ENCODE measurements around the gene RBM17.
"Not testable (repeated sequence)": the region's sequence is repeated elsewhere in the genome, so short reads cannot be mapped to it uniquely, and the experiment has no call there.

Gene RBM17

DNA sequence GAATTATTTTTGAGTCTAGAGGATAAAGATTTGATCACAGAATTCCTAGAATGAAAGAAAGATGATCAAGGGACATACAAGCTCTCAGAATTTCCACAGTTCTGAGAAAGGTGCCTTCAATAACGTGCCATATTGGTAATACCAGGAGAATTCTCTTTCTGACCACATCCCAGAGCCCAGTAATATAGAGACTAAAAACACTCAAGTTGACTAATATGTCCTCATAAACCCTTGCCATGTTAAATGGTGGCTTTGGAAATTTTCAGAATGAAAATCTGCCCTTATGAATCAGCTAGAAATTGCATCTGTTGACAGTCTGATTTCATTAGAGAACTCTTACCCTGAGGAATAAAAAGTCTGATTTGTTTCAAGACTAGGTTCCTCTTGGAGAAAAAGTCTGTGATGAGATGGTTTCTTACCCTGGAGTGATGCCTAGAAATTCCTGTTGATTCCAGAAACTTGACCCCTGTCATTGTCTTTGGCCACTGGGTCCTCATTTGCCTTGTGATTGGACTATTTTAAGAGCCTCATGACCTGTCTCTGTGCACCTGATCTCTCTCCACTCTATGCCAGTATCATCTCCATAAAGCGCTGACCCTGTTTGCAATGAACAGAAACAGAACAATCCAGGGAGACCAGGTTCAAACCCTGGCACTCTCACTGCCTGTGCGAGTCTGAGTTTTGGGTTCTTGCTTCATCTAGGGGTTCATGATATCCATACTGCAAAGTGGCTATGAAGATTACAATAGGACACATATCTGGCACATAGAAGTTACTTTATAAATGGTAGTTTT lies 30.0 kb upstream of the RBM17 start:
- FAIRE-seq, result no peak

DNA sequence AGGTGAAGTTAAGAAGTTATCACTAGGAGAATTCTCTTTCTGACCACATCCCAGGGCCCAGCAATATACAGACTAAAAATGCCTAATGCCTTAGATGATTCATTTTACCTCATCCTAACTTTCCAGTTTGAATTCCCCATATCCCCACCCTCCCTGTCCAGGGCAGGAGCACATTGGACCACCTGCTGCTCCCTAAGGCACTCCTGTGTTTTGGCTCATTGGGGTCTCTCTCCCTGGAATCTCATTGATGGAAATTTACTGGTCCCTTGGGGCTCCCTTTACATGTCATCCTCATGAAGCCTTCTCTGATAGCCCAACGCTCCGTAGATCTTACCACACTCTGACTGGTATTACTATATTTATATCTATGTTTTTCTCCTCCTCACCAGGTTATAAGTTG lies 29.3 kb upstream of the RBM17 start:
- no peak for FAIRE-seq

DNA sequence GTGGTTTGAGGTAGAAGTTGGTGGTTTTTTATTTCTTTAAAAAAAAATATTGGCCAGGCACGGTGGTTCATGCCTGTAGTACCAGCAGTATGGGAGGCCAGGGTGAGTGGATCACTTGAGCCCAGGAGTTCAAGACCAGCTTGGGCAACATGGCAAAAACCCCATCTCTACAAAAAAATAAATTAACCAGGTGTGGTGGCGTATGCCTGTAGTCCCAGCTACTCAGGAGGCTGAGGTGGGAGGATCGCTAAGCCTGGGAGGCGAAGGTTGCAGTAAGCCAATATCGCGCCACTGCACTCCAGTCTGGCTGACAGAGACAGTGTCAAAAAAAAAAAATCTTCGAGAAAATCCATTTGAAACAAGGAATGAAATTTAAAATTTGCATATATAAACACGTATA lies 27.8 kb upstream of the RBM17 start:
- no peak for FAIRE-seq

DNA sequence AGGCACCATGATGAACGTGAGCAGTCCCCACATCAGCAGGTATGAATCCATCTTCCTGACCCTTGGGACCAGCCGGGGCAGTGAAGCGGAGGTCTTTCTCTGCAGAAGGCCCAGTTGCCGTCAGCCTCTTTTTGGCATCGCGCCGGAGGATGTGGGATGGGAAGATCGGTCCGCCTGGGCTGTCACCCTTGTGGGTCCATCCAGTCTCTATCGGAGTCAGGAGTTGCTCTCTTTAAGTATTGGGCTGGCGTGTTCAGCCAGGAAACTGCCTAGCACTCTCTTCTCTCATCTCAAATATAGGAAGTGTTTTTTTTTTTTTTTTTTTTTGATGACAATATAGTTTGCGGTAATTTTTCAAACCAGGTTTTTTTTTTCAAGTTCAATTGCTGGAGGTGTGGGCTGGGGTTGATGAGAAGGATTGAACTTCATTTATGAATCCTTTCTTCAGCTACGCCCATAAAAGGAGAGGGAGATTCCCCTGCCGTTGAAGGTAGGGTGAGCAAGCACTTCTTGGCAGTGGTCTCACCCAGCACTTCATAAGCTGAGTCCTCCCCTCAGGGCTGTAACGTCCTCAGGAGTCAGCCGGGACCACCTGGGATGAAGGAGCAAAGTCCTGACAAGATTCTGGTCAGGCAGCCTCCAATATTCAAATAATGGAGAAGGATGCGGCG lies 26.6 kb upstream of the RBM17 start, which contains the start of gene IL2RA:
IL2RA (minus strand) TSS at position 267 of the 671 bp plus-strand sequence; CDS start at position 51, 216 bp downstream.
- FAIRE-seq, result no peak

DNA sequence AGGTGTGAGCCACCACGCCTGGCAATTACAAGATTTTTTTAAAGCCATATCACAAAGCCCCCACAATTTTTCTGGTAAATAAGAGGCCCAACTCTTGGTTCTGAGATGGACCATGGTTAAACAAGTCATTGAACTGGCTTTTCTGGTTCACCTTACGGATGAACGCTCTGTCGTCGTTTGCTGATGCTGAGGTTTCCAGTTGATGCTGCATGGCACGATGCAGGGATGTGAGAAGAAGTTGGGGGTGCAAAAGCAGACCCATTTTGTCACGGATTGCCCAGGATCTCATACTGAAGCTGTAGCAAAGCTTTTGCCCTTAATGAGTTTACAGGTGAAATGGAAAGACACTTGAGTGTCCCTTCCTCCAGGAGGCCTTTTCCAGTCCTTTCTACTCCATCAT lies 24.7 kb upstream of the RBM17 start:
- FAIRE-seq, result no peak

DNA sequence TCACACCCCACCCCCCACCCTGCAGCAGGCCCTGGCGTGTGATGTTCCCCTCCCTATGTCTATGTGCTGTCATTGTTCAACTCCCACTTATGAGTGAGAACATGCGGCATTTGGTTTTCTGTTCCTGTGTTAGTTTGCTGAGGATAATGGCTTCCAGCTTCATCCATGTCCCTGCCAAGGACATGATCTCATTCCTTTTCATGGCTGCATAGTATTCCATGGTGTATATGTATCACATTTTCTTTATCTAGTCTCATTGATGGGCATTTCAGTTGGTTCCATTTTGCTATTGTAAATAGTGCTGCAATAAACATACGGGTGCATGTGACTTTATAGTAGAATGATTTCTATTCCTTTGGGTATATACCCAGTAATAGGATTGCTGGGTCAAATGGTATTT lies 24.1 kb upstream of the RBM17 start:
- FAIRE-seq, result not testable (repeated sequence)

DNA sequence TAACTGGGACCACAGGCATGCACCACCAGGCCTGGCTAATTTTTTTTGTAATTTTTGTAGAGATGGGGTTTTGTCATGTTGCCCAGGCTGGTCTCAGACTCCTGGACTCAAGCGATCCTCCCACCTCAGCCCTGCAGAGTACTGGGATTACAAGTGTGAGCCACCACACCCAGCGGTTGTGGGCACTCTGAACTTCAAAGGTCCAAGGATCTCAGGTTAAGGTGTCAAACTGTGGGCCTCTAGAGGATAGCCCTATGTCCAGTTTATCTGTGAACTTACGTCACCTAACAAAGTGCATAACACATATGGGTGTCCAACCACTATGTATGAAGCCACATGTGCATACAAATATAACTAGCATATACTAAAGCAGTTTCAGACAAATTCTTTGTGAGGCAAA lies 23.4 kb upstream of the RBM17 start:
- no peak for FAIRE-seq

DNA sequence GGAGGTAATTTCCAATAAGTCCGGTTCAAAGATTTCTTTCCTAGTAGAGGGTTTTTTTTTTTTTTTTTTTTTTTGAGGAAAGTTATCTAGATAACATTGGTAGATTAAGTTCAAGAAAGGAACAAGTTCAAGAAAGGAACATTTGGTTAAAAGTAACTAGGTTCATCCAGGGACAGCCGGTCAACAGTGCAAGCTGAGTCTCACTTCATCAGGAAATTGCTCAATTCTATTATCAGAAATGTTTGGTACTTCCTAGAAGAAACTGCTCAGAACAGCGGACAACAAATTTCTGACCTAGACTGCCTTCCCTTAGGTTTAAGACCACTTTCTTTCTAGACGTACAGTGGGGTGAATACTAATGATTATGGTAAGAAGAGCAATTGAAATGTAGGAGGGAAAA lies 23.0 kb upstream of the RBM17 start:
- FAIRE-seq, result no peak

DNA sequence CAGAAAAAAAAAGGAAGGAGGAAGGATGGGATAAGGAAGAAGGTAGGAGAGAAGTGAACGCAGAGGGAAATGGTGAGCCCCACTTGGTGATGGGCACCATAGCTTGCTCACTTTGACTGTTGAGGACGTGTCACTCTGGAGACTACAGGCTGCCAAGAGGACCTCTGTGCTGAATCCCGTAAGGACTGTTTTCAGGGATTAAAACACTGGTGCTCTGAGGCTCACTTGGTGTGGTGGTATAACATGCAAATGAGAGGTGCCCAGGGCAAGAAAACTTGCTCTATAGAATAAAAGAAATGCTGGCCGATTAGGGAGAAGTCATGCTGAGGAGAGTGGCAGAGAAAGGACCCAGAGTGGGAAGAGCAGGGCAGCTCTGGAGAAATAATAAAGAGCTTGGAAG lies 21.4 kb upstream of the RBM17 start:
- FAIRE-seq, result no peak

DNA sequence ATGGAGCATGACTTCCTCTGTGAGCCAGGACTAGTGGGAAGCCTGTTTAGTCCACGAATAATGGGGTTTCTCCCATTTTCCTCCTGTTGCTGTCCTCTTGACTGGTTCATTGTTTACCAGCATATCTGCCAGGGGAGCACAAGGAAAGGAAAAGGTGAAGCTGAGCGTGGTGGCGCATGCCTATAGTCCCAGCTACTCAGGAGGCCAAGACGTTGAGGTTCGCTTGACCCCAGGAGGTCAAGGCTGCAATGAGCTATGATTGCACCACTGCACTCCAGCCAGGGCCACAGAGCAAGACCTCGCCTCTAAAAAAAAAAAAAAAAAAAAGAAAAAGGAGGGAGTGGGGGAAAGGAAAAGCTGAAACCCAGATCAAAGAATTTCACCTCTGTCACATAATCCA lies 20.8 kb upstream of the RBM17 start:
- FAIRE-seq, result no peak

DNA sequence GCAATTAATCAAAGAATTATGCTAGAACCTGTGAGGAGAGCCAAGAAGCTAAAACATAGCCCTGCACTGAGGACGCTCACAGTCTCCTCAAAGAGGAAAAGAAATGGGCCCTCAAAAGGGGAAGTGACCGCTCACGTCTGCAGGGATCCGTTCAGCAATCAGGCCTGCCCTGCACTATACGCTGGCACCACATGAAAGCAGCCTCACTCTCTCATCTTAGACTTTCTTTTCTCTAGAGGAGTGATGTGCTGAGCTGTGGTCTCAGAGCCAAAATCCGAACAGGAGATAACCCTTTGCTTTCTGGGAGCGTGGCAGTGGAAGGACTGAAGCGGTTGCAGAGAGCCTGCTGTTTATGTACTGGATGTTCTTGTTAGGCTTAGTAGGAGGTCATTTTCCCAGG lies 20.4 kb upstream of the RBM17 start:
- FAIRE-seq, result no peak

DNA sequence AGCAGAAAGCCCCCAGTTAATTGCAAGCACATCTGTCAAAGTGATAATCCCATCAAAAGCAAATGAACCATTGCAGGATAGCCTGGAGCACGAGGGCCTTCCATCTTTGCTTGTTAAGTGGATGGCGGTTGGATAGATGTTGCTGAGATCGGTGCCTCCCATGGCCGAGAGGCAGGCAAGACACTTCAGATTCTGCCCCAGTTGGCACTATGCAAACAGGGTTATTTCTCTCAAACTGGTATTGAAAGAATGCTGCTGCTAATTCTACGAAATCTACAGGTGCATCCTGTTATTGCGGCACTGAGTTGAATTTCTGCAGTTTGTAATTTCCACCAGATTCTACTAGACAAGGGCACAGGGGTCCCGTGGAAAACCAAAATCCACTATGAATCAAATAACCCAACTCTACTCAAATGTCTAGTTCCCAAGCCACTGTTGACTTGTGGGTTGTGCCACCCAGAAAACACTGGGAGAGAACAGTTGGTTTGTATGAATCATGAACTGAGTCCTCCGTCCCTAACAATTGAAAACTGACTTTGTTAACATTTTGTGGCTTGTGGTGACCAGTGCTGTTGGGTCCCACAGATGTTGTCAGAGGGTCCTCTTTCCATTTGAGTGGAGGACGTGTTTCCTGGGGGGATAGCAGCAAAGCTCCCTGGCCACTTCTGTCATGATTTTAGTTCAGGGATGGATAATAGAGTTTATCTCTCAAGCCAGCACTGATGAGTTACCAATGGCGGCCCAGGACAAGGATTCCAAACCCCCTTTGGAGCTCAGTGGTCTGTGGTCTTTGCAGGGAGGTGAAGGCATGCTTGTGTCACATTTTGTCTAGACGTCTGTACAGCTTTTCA lies 19.5 kb upstream of the RBM17 start:
- FAIRE-seq, result no peak

DNA sequence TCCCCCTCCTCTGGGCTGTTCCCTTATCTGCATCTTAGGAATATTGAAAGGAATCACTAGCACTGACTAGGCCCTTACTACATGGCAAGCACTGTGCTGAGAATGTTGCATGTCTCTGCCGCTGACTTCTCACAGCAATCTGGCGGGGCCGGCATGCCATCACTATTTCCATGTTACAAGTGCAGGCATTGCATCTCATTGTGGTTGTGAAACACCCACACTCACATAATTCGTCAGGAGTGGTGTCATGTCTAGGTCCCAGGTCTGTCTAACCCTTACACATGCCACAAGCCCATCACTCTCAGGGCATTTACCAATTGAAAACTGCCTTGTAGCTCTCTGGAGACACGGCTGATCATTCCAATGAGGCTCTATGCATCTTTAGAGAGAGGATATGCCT lies 18.2 kb upstream of the RBM17 start:
- FAIRE-seq, result no peak

DNA sequence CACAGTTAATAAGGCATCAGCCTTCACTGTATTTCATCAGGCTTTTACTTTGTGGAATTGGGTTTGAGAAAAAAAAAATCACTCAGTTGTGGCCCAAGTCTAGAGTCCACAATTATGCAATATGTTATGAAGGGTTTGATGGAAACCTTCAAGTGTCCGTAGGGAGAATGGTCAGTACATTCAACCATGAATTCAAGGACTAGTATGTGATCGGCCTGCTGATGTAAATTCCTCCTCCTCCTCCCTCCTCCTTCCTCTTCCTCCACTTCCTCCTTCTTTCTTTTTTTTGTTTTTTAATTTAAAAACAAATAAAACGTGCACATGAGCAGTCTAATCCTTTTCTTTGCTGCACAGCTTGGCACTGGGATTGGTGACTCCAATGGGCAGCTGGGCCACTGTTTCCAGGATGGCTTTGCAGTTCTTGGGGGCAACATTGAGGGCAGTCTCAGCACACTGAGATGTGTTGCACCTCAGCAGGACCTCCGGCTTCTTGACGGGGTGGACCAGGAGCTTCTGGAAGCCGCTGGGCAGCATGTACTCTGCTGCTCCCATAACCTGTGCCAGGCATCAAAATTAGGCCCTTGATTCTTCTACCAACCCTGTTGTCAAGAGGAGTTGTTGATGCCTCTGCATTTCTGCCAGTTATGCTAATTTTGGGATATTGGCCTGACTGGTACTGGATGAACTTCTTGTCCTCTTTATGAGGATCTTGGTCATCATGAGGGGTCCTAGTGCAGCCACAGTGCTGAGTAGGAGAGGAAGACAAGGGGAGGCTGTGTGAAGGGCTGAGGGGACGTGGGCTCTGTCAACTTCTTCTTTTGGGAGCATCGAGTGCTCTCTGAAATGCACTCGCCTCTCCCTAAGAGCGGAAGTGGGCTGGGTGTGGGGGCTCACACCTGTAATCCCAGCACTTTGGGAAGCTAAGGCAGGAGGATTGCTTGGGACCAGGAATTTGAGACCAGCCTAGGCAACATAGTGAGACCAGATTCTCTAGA lies 17.4 kb upstream of the RBM17 start:
- FAIRE-seq, result no peak

DNA sequence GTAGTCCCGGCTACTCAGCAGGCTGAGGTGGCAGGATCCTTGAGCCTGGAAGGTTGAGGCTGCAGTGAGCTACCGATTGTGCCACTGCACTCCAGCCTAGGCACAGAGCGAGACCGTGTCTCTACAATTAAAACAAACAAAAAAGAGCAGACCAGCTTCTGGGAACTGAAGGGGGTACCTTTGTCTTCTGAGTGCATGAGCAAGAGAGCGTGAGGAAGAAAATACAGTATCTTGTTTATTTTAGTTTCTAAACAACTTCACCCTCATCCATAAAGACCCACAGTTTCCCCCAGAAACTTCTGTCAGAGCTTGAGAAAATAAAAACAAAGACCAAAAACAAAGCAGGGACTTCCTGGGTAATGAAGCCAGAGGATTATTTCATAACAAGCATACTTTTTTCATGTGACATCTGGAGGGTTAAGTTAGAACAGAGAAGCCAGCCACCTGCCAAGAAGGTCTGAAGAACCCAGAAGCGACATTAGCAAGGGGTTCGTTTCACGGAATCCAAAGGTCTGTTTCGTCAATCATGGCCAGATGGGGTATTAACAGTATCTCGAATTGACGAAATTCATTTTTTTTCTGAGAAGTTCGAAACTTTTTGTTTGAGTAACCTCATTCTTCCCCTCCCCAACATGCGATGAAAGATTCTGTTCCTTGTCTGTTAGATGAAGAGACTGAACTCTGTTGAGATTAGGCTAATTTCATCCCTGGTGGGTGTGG lies 16.5 kb upstream of the RBM17 start:
- no peak for FAIRE-seq

DNA sequence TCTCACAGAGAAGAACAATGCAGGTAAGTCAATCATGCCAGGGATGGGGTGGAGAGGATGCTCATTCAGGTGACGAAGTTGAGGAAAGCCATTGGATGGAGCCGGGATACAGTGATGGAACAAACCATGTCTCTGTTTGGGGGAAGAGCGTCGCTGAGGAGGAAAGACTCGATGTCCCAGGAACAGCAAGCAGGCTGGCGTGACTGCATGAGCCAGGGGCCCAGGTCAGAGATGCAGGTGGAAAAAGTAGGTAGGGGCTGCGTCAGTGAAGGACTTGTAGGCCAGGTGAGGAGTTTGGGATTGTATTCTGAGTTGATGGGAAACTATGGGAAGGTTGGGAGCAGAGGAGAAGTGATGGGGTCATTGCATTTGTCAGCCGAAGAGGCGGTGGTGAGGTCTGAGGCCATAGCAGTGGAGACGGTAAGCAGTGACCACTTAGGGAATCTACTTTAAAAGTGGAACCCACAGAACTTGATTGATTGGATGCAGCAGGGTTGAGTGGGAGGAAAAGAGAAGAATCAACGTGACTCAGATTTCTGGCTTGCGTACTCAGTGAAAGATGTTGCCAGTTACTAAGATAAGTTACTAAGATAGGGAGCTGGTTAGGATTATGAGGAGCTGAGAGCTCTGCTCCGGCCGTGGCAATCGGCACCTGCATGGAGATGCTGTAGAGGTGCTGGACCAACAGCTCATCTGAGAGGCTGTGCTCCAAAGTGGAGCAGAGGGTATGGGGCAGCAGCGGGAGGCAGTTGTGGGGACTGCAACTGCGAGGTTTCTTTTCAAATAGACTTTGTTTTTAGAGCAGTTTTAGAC lies 14.1 kb upstream of the RBM17 start:
- FAIRE-seq, result no peak

DNA sequence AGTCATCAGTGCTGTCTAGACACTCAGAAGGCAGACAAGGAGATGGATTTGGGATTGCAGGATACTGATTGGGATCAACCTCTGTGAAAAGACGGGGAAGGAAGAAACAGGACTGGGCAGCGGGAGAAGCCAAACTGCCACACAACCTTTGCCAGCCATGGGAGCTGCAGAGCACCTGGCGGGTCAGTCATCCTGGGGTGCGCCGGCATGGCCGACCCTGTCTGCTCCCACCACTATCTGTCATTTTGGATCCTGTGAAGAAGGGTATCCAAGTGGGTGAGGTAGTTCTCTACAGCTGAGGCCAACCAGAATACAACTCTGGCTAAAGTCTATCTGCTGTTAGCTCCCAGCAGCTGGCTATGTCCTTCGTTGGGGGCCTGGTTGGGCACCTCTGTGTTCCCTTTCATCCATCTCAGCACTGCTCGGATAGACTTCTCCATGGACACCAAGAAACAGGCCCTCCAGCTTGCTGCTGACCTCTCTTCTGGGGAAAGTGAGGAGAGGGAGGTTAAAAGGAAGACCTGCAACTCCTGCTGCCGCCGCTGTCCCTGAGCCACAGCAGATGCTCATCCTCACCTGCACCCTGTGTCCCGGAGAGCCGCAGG lies 11.7 kb upstream of the RBM17 start:
- no peak for FAIRE-seq

DNA sequence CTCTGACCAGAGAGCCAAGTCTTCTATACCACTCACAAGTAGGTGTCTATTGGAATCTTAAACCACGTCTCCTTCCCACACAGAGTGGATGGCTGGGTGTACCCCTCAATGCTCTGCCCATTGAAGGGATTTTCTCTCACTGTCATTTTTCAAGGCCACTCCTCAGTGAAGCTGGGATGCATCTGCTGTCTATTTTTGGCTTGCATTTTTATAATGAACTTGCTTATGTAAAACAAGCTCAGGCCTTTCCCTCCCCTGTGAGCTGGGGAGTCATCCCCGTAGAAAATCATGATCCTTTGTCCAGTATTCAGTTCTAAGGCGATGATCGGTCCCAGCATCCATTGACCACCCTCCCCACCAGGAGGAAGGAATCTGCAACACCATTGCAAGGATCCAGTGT lies 9.8 kb upstream of the RBM17 start:
- FAIRE-seq, result no peak

DNA sequence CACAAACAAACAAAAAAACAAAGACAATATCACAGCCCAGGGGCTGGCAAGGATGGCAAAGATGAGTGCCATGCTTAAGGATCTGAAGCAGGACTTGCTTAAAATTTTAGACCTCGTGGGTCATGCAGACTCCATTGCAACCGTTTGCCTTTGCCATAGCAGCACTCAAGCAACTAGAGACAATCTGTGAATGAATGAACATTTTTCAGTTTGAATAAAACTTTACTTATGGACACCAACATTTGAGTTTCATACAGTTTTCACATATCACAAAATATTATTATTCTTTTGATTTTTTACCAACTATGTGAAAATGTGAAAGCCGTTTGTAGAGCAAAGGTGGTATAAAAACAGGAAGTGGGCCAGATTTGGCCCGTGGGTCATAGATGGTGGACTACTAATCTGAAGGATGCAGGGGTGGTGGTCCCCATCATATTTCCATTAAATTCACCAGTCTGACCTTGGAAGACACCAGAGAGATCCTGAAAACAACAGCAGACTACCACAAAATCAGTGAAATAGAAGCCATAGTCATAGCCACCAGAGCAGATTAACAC lies 8.3 kb upstream of the RBM17 start:
- FAIRE-seq, result no peak

Data from islet of Langerhans (tissue), 1 donor.